Liver (tissue), 9 donors: ENCODE measurements around the gene KLHL33. TPM values are rescaled to one million over a fixed set of nuclear protein-coding genes. Genes with fewer than 3 reads are reported as not detected.

Experiments
- DNase-seq: peaks from one replicate; pipeline ENCODE4 v3.0.0-alpha.2; 2017; ENCODE audit warnings: low spot score
- H3K27ac ChIP-seq, 2 donors: one replicate each; pipeline ENCODE4 v1.7.0; 2013; ENCODE audit warnings: inconsistent platforms in 2 of 2, low read length in 2 of 2, control low read depth in 1 of 2, low read depth in 1 of 2, mild to moderate bottlenecking in 1 of 2
- H3K27me3 ChIP-seq, 4 donors: one replicate each; pipeline versions ENCODE4 v1.6.1 to v1.7.0; 2013; ENCODE audit warnings: low read length in 3 of 4, inconsistent platforms in 1 of 4, mild to moderate bottlenecking in 1 of 4, moderate library complexity in 1 of 4; ENCODE audit not compliant: control insufficient read depth in 4 of 4, insufficient read depth in 4 of 4
- H3K36me3 ChIP-seq, 4 donors: one replicate each; pipeline versions ENCODE4 v1.6.1 to v1.7.0; 2013; ENCODE audit warnings: low read length in 3 of 4, mild to moderate bottlenecking in 3 of 4, low read depth in 1 of 4, moderate library complexity in 1 of 4; ENCODE audit not compliant: control insufficient read depth in 4 of 4, insufficient read depth in 3 of 4
- H3K4me1 ChIP-seq, 4 donors: one replicate each; pipeline versions ENCODE4 v1.6.1 to v1.7.0; 2013; ENCODE audit warnings: low read length in 3 of 4, mild to moderate bottlenecking in 3 of 4, moderate library complexity in 1 of 4; ENCODE audit not compliant: control insufficient read depth in 4 of 4, insufficient read depth in 4 of 4
- H3K4me3 ChIP-seq, 3 donors: one replicate each; pipeline versions ENCODE4 v1.6.1 to v1.7.0; 2013; ENCODE audit warnings: low read length in 3 of 3, control low read depth in 1 of 3, low read depth in 1 of 3, mild to moderate bottlenecking in 1 of 3
- H3K9ac ChIP-seq, 2 donors: one replicate each; pipeline ENCODE4 v1.7.0; 2013; ENCODE audit warnings: low read length in 2 of 2, mild to moderate bottlenecking in 2 of 2, moderate library complexity in 2 of 2, control low read depth in 1 of 2, low read depth in 1 of 2
- H3K9me3 ChIP-seq, 4 donors: one replicate each; pipeline versions ENCODE4 v1.6.1 to v1.7.0; 2013; ENCODE audit warnings: low read length in 3 of 4; ENCODE audit not compliant: control insufficient read depth in 4 of 4
- ATF3 ChIP-seq: IDR thresholded peaks from 2 replicates; pipeline ENCODE4 v1.6.1; 2016; ENCODE audit warnings: antibody characterized with exemption
- EGR1 ChIP-seq, 2 donors: IDR thresholded peaks; 2 replicates each; pipeline ENCODE4 v1.6.1; 2016 to 2018; ENCODE audit warnings: antibody characterized with exemption in 2 of 2, low read depth in 2 of 2
- FOXA1 ChIP-seq: IDR thresholded peaks from 2 replicates; pipeline ENCODE4 v1.6.1; 2016; ENCODE audit warnings: antibody characterized with exemption
- FOXA2 ChIP-seq: IDR thresholded peaks from 2 replicates; pipeline ENCODE4 v1.6.1; 2016; ENCODE audit warnings: antibody characterized with exemption
- GABPA ChIP-seq, 2 donors: IDR thresholded peaks in 1 of 2; conservative IDR thresholded peaks in 1 of 2; 2 replicates each; pipeline ENCODE4 v1.6.1; 2016; ENCODE audit warnings: antibody characterized with exemption in 2 of 2, mild to moderate bottlenecking in 1 of 2, moderate library complexity in 1 of 2
- HNF4A ChIP-seq, 2 donors: conservative IDR thresholded peaks; 2 replicates each; pipeline ENCODE4 v1.6.1; 2016; ENCODE audit warnings: antibody characterized with exemption in 2 of 2, mild to moderate bottlenecking in 2 of 2
- HNF4G ChIP-seq: IDR thresholded peaks from 2 replicates; pipeline ENCODE4 v1.6.1; 2016; ENCODE audit warnings: antibody characterized with exemption
- JUND ChIP-seq, 2 donors: IDR thresholded peaks; 2 replicates each; pipeline ENCODE4 v1.6.1; 2016; ENCODE audit warnings: antibody characterized with exemption in 2 of 2
- MAX ChIP-seq: IDR thresholded peaks from 2 replicates; pipeline ENCODE4 v1.6.1; 2016; ENCODE audit warnings: antibody characterized with exemption
- NR2F2 ChIP-seq: IDR thresholded peaks from 2 replicates; pipeline ENCODE4 v1.6.1; 2016; ENCODE audit warnings: antibody characterized with exemption
- RAD21 ChIP-seq, 2 donors: IDR thresholded peaks; 2 replicates each; pipeline ENCODE4 v1.6.1; 2016; ENCODE audit warnings: antibody characterized with exemption in 2 of 2, mild to moderate bottlenecking in 2 of 2
- RXRA ChIP-seq, 2 donors: IDR thresholded peaks; 2 replicates each; pipeline ENCODE4 v1.6.1; 2017 to 2018; ENCODE audit warnings: antibody characterized with exemption in 2 of 2, mild to moderate bottlenecking in 1 of 2
- SP1 ChIP-seq: IDR thresholded peaks from 2 replicates; pipeline ENCODE4 v1.6.1; 2018; ENCODE audit warnings: antibody characterized with exemption, mild to moderate bottlenecking
- TAF1 ChIP-seq: conservative IDR thresholded peaks from 2 replicates; pipeline ENCODE4 v1.6.1; 2016; ENCODE audit warnings: antibody characterized with exemption, mild to moderate bottlenecking
- YY1 ChIP-seq: IDR thresholded peaks from 2 replicates; pipeline ENCODE4 v1.6.1; 2016; ENCODE audit warnings: antibody characterized with exemption, mild to moderate bottlenecking
- WGBS: extraction: QIAGEN DNeasy Blood & Tissue Kit; methylation state at CpG from one replicate; pipeline ENCODE4 v1.1.7; 2013; 5-methylcytosine and 5-hydroxymethylcytosine counted together
- polyA plus RNA-seq, 2 donors: library from polyadenylated mRNA; stranded (reverse) in 1 of 2; unstranded in 1 of 2; fragments of 200-250 nt in 1 of 2; fragments of >200 nt in 1 of 2; fragmentation: Nextera tagmentation in 1 of 2; extraction: Ambion mirVana in 1 of 2; gene quantifications; one replicate each; pipeline versions ENCODE4 v1.2.1 to v1.2.3, GENCODE V29; 2013 to 2015
- total RNA-seq, 2 donors: library from RNA; depleted of rRNA; stranded (reverse); fragments of >200 nt; gene quantifications; one replicate each; pipeline ENCODE4 v1.2.3, GENCODE V29; 2014
- TF ChIP-seq, protein P1 (sequence below): fragments of 150-350 bp; IDR thresholded peaks from 2 replicates; pipeline ENCODE4 v1.5.1; 2017; ENCODE audit warnings: improper control_type of control experiment, low read depth, low read length; ENCODE audit not compliant: missing input control
- TF ChIP-seq, protein P2 (sequence below): IDR thresholded peaks from 2 replicates; pipeline ENCODE4 v1.6.1; 2016; ENCODE audit warnings: antibody characterized with exemption, mild to moderate bottlenecking
- TF ChIP-seq, protein P3 (sequence below): IDR thresholded peaks from 2 replicates; pipeline ENCODE4 v1.6.1; 2016; ENCODE audit warnings: antibody characterized with exemption
- donor health status: healthy.
- donor health status: healthy.
- donor health status: healthy.
- donor health status: healthy.
- donor health status: healthy.

Gene KLHL33
- total and polyA plus RNA-seq, 4 donors: 0.06 to 0.23 (median 0.15) TPM

- TF ChIP-seq, protein P1, sequence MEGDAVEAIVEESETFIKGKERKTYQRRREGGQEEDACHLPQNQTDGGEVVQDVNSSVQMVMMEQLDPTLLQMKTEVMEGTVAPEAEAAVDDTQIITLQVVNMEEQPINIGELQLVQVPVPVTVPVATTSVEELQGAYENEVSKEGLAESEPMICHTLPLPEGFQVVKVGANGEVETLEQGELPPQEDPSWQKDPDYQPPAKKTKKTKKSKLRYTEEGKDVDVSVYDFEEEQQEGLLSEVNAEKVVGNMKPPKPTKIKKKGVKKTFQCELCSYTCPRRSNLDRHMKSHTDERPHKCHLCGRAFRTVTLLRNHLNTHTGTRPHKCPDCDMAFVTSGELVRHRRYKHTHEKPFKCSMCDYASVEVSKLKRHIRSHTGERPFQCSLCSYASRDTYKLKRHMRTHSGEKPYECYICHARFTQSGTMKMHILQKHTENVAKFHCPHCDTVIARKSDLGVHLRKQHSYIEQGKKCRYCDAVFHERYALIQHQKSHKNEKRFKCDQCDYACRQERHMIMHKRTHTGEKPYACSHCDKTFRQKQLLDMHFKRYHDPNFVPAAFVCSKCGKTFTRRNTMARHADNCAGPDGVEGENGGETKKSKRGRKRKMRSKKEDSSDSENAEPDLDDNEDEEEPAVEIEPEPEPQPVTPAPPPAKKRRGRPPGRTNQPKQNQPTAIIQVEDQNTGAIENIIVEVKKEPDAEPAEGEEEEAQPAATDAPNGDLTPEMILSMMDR: no peak
- no peak for TF ChIP-seq TAF1
Measured at GRCh38 chr14:20440882-20441281, 4.9 kb upstream of the KLHL33 start (continued).

GRCh38 chr14:20440465-20440864 lies 4.5 kb upstream of the KLHL33 start:
- H3K27ac ChIP-seq: no peak overlapping the region
- 83% methylated on average over 5 of the region's 5 CpGs for WGBS
- DNase-seq: no peak
- H3K36me3 ChIP-seq: peaks cover 0 to 5% (median under 1%) of the 10 kb centered on the region in 4 donors
- no peaks in the 10 kb centered on the region for H3K9me3 ChIP-seq
- H3K9ac ChIP-seq: no peak overlapping the region
- no peak overlapping the region for H3K4me3 ChIP-seq
- H3K27me3 ChIP-seq: no peaks in the 10 kb centered on the region
- H3K4me1 ChIP-seq: peaks cover 0 to 2% (median 0%) of the 10 kb centered on the region in 4 donors
- no peak for TF ChIP-seq NR2F2
- TF ChIP-seq, protein P2, sequence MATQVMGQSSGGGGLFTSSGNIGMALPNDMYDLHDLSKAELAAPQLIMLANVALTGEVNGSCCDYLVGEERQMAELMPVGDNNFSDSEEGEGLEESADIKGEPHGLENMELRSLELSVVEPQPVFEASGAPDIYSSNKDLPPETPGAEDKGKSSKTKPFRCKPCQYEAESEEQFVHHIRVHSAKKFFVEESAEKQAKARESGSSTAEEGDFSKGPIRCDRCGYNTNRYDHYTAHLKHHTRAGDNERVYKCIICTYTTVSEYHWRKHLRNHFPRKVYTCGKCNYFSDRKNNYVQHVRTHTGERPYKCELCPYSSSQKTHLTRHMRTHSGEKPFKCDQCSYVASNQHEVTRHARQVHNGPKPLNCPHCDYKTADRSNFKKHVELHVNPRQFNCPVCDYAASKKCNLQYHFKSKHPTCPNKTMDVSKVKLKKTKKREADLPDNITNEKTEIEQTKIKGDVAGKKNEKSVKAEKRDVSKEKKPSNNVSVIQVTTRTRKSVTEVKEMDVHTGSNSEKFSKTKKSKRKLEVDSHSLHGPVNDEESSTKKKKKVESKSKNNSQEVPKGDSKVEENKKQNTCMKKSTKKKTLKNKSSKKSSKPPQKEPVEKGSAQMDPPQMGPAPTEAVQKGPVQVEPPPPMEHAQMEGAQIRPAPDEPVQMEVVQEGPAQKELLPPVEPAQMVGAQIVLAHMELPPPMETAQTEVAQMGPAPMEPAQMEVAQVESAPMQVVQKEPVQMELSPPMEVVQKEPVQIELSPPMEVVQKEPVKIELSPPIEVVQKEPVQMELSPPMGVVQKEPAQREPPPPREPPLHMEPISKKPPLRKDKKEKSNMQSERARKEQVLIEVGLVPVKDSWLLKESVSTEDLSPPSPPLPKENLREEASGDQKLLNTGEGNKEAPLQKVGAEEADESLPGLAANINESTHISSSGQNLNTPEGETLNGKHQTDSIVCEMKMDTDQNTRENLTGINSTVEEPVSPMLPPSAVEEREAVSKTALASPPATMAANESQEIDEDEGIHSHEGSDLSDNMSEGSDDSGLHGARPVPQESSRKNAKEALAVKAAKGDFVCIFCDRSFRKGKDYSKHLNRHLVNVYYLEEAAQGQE: no peak
- TF ChIP-seq ATF3: no peak
- no peak for TF ChIP-seq SP1
- TF ChIP-seq, protein P1: no peak
- TF ChIP-seq JUND (IDR thresholded peaks at IDR 0.05): no peak
- no peak for TF ChIP-seq HNF4A (conservative IDR thresholded peaks at IDR 0.05)
- TF ChIP-seq GABPA (IDR thresholded peaks at IDR 0.05 in 1 of 2, conservative IDR thresholded peaks at IDR 0.05 in 1 of 2): no peak
- no peak for TF ChIP-seq FOXA2
- TF ChIP-seq YY1: no peak
- TF ChIP-seq FOXA1: no peak
- no peak for TF ChIP-seq RXRA (IDR thresholded peaks at IDR 0.05)
- TF ChIP-seq EGR1 (IDR thresholded peaks at IDR 0.05; ENCODE audit: low read depth in 2 of 2): no peak
- TF ChIP-seq TAF1: no peak
- no peak for TF ChIP-seq HNF4G
- TF ChIP-seq RAD21 (IDR thresholded peaks at IDR 0.05): no peak
- no peak for TF ChIP-seq MAX
- TF ChIP-seq, protein P3, sequence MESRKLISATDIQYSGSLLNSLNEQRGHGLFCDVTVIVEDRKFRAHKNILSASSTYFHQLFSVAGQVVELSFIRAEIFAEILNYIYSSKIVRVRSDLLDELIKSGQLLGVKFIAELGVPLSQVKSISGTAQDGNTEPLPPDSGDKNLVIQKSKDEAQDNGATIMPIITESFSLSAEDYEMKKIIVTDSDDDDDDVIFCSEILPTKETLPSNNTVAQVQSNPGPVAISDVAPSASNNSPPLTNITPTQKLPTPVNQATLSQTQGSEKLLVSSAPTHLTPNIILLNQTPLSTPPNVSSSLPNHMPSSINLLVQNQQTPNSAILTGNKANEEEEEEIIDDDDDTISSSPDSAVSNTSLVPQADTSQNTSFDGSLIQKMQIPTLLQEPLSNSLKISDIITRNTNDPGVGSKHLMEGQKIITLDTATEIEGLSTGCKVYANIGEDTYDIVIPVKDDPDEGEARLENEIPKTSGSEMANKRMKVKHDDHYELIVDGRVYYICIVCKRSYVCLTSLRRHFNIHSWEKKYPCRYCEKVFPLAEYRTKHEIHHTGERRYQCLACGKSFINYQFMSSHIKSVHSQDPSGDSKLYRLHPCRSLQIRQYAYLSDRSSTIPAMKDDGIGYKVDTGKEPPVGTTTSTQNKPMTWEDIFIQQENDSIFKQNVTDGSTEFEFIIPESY: no peak
